ENCODE measurements around the gene ADAR. TPM values are rescaled to one million over a fixed set of nuclear protein-coding genes. Genes with fewer than 3 reads are reported as not detected.
A peak's percentile ranks its signal among the peaks of the same experiment; 100 is the strongest.
"Not testable (repeated sequence)": the region's sequence is repeated elsewhere in the genome, so short reads cannot be mapped to it uniquely, and the experiment has no call there.

Gene ADAR, protein sequence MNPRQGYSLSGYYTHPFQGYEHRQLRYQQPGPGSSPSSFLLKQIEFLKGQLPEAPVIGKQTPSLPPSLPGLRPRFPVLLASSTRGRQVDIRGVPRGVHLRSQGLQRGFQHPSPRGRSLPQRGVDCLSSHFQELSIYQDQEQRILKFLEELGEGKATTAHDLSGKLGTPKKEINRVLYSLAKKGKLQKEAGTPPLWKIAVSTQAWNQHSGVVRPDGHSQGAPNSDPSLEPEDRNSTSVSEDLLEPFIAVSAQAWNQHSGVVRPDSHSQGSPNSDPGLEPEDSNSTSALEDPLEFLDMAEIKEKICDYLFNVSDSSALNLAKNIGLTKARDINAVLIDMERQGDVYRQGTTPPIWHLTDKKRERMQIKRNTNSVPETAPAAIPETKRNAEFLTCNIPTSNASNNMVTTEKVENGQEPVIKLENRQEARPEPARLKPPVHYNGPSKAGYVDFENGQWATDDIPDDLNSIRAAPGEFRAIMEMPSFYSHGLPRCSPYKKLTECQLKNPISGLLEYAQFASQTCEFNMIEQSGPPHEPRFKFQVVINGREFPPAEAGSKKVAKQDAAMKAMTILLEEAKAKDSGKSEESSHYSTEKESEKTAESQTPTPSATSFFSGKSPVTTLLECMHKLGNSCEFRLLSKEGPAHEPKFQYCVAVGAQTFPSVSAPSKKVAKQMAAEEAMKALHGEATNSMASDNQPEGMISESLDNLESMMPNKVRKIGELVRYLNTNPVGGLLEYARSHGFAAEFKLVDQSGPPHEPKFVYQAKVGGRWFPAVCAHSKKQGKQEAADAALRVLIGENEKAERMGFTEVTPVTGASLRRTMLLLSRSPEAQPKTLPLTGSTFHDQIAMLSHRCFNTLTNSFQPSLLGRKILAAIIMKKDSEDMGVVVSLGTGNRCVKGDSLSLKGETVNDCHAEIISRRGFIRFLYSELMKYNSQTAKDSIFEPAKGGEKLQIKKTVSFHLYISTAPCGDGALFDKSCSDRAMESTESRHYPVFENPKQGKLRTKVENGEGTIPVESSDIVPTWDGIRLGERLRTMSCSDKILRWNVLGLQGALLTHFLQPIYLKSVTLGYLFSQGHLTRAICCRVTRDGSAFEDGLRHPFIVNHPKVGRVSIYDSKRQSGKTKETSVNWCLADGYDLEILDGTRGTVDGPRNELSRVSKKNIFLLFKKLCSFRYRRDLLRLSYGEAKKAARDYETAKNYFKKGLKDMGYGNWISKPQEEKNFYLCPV
- total RNA-seq, result 100 to 1,000 TPM; 189 to 332 TPM

DNA sequence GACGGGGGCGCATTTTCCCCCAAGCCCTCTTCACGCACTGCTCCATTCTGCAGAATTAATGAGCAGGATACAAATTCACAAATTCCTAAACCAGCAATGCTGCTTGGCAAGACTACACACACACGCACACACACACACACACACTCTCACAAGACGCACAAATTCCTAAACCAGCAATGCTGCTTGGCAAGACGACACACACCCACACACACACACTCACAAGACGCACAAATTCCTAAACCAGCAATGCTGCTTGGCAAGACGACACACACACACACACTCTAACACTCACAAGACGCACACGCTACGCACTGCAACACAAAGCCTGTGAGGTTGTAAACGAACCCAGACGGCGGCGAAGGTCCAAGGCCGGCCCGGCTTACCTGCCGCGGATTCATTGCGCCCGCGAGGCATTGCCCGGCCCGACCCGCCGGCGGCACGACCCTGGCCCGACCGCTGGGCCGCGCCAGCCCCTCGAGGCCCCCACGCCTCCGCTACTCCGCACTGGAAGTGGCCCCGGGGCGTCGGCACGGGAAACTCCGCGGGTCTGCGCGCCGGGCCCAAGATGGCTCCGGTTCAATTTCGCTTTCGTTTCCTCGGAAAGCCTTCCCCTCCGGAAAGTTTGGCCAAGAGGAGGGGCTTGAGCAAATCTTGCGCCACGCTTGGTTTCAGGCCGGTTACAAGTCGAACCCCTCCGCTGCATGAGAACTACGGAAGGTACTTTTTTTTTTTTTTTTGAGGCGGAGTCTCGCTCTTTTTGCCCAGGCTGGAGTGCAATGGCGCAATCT lies at the start of gene ADAR:
Gene ADAR, minus strand, starts transcription at position 578 of the 788 bp plus-strand sequence. Its CDS starts 180 bp downstream, at position 398.
- Mint-ChIP-seq H3K36me3 (peaks cover 11 to 30% of the 10 kb centered on the region in 2 donors), H3K27ac (peak within 1 kb of the TSS; percentile 95 to 99), H3K9me3 (no peaks in the 10 kb centered on the region)
- DNase-seq (ENCODE audit: low spot score in 2 of 2), result peak; percentile 85 to 92
- ATAC-seq, result peak; percentile 65 to 82

DNA sequence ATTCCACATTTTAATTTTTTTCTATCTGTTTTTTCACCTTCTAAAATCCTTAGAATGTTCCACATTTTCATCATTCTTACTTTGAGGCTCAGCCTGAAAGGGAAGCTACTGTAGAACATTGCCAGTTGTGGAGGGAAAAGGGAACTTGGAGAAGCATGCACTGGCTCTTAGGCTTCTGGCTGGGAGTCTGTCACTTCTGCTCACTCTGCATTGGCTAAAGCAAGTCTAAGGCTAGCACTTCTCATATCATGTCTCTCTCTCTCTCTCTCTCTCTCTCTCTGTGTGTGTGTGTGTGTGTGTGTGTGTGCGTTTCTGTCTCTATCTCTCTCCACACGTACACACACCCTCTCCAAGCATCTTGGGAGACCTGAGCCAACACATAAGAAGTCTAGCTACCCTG lies 49.6 kb upstream of the ADAR start:
- H3K27ac Mint-ChIP-seq, result no peak overlapping the region
- no peak for DNase-seq (ENCODE audit: low spot score in 2 of 2)
- ATAC-seq, result no peak
- H3K9me3 Mint-ChIP-seq, result no peaks in the 10 kb centered on the region
- H3K36me3 Mint-ChIP-seq, result no peaks in the 10 kb centered on the region

DNA sequence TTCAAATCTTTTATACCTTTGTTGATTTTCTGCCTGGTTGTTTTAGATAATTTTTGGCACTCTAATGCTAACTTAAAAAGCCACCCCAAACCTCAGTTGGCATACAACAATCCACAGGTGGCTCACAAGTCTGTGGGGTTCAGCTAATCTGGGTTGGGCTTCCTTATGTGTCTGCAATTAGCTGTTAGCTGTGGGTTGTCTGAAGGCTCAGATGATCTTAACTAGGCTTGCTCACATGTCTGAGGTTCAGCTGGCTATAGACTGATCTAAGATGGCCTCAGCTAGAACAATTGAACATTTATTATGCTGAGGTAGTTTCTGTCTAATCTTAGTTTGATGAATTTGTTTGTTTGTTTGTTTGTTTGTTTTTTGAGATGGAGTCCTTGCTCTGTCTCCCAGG lies 44.9 kb upstream of the ADAR start:
- no peaks in the 10 kb centered on the region for H3K36me3 Mint-ChIP-seq
- DNase-seq (ENCODE audit: low spot score in 2 of 2) (no peak), ATAC-seq (no peak)
- H3K9me3 Mint-ChIP-seq, result no peaks in the 10 kb centered on the region
- no peak overlapping the region for H3K27ac Mint-ChIP-seq

DNA sequence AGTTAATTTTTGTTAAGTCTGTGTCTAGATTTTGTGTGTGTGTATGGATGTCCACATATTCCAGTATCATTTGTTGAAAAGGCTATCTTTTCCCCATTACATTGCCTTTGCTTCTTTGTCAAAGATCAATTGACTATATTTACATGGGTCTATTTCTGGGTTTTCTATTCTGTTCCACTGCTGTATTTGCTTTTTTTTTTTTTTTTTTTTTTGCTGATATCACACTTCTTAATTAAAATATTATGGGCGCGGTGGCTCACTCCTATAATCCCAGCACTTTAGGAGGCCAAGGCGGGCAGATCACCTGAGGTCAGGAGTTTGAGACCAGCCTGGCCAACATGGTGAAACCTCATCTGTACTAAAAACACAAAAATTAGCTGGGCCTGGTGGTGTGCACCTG lies 36.7 kb upstream of the ADAR start:
- H3K27ac Mint-ChIP-seq; H3K36me3 Mint-ChIP-seq; H3K9me3 Mint-ChIP-seq; DNase-seq (ENCODE audit: low spot score in 2 of 2); ATAC-seq: not testable (repeated sequence)

DNA sequence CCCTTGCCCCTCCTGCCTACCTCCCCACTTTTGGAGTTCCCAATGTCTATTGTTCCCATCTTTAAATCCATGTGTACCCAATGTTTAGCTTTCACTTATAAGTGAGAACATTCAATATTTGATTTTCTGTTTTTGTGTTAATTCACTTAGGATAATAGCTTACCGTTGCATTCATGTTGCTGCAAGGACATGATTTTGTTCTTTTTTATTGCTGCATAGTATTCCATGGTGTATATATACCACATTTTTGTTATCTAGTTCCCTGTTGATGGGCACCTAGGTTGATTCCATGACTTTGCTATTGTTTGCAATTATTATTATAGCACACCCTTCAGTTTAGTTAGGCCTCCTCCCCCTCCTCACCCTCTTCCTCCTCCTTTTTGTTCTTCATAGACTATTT lies 33.5 kb upstream of the ADAR start:
- Mint-ChIP-seq H3K27ac (no peak overlapping the region), H3K36me3 (peaks cover 4 to 12% of the 10 kb centered on the region in 2 donors), H3K9me3 (peaks cover 5 to 6% of the 10 kb centered on the region in 2 donors)
- DNase-seq (ENCODE audit: low spot score in 2 of 2) (no peak), ATAC-seq (no peak)

DNA sequence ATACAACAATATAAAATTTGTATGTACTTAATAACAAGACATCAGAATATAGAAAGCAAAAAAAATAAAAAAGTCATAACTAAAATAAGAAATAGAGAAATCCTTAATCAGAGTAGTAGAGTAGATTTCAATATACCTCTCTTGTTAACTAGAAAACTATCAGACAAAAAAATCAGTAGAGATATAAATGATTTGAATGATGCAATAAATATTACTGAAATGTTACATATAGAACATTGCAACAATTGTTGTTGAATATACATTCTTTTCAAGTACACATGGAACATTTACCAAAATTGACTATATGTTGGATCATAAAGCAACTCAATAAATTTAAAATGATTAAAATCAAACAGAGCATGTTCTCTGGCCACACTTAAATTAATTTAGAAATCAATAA lies 31.9 kb upstream of the ADAR start:
- H3K27ac Mint-ChIP-seq, result no peak overlapping the region
- ATAC-seq, result no peak

DNA sequence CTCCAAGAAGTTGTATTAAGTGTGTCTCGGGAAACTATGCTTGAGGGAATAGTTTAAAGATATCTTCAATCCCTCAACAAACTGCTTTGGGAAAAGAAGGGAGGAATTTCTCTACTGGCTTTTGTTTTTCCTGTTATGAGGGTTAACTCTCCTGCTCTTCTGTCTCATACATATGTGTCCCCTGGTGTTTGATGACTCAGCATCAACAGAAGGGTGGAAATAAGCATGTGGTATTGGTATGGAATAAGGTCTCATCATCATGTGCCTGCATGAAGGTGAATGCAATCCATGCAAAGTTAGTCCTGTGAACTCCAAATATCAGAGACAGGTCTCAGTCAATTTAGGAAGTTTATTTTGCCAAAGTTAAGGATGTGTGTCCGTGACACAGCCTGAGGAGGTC lies 27.2 kb upstream of the ADAR start:
- ATAC-seq (no peak), DNase-seq (ENCODE audit: low spot score in 2 of 2) (no peak)
- Mint-ChIP-seq H3K36me3 (peaks cover 4 to 23% of the 10 kb centered on the region in 2 donors), H3K9me3 (peaks cover 5 to 9% of the 10 kb centered on the region in 2 donors), H3K27ac (no peak overlapping the region)

More for the DNA sequence above, 31.9 kb upstream of the ADAR start:
- no peak for DNase-seq (ENCODE audit: low spot score in 2 of 2)
- peaks cover 4 to 18% of the 10 kb centered on the region in 2 donors for H3K36me3 Mint-ChIP-seq
- peaks cover 5 to 6% of the 10 kb centered on the region in 2 donors for H3K9me3 Mint-ChIP-seq

DNA sequence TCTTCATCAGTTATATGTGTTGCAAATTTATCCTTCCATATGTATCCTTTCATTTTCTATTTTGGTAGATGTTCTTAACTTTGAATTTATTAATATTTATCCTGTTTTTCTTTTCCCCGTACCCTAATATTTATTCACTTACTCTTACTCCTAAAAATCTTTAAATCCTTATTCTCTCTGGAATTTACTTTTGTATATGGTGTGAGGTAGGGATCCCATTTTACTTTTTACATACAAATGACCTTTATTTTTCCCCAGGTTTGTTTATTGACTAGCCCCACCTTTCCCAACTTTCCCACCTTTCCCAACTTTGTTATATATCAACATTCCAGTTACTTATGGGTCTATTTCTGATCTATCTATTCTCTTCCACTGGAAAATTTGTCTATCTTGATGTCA lies 21.7 kb upstream of the ADAR start:
- no peak for ATAC-seq
- no peak for DNase-seq (ENCODE audit: low spot score in 2 of 2)
- Mint-ChIP-seq H3K36me3 (peaks cover 30 to 31% of the 10 kb centered on the region in 2 donors), H3K9me3 (peaks cover 5 to 15% of the 10 kb centered on the region in 2 donors), H3K27ac (no peak overlapping the region)

DNA sequence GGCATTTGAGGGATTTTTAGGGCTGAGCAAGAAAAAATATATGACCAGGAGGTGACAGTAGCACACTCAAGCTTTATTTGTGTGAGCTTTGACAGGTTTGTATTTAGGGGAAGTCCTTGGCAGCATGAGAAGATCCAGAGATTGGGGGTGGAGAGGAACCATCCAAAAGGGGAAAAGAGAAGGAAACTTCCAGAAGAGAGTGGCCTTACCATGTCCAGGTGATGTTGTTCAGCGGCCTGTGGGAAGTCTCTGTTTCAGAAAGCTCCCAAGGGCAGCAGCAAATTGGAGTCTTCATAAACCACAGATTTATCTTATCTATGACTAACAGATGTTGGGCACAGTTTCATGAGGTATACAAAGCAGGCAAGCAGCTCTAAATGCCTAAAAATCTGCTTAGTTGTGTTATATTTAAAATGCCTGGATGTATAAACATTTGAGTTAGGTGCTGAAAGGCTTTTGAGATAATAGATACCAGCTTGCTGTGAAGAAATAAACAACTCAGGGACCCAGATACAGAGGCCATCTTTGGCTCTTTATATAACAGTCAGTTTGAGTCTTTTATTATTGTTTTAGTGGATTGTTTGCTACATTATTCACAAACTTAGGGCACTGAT lies 21.2 kb upstream of the ADAR start:
- no peak for ATAC-seq
- peaks cover 30 to 31% of the 10 kb centered on the region in 2 donors for H3K36me3 Mint-ChIP-seq
- H3K27ac Mint-ChIP-seq, result peak overlapping the region in 1 of 2 donors; percentile 96
- H3K9me3 Mint-ChIP-seq, result peaks cover 5 to 15% of the 10 kb centered on the region in 2 donors
- no peak for DNase-seq (ENCODE audit: low spot score in 2 of 2)

DNA sequence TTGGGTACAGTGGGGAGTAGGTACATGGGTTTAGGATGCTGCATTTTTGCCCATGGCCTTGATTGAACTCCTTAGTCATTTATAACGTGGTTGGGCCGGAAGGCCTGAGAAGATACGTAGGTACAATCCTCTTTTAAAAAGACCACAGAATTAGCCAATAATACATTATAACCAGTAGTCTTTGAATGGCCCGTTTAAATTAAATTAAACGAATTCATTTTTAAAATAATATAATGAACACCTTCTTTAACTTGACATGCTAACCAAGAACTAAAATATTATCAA lies 20.1 kb upstream of the ADAR start:
- H3K27ac Mint-ChIP-seq, result peak overlapping the region; percentile 96 to 98
- peaks cover 31 to 33% of the 10 kb centered on the region in 2 donors for H3K36me3 Mint-ChIP-seq
- peaks cover 5 to 15% of the 10 kb centered on the region in 2 donors for H3K9me3 Mint-ChIP-seq
- DNase-seq (ENCODE audit: low spot score in 2 of 2), result no peak
- peak in 1 of 2 donors; percentile 45 for ATAC-seq

DNA sequence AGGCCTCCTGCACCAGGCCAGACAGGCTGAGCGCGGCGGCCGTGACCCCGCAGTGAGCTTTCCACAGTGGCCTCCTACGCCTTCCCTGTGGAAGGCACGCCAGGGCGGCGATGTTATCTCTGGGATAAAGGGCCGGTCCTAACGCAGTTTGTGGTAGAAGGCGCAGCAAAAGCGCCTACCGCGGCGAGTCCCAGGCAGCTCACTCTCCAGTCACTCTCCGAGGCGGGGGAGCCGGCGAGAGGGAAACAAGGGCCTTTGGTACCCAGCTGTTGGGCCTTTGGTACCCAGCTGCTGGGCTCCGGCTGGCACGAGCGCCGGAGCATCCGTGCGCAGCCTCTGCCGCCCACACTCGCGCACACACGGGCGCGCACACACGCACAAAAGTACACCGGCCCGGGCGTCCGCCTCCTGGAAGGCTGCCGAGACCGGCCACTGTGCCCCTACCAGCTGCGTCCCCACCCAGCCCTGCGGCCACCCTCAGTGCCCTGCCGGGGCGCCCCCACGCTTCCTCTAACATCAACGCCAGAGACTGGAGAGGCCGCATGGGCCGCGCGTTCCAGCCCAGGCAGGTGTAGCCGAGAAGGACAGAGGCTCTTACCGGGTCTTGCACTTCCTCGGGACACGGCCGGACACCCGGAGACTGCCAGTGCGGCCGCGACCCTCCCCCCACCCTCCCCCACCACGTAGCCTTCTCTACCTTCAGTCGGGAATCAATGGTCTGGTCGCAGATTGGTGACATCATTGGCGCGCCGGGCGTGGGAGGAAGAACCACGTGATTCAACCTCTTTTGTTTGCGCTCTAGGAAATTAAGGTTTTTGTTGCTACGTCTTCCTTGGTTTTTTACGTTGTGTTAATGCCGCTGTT lies 19.5 kb upstream of the ADAR start:
- peak; percentile 71 to 79 for ATAC-seq
- Mint-ChIP-seq H3K27ac (peak overlapping the region; percentile 96 to 100), H3K36me3 (peaks cover 37 to 38% of the 10 kb centered on the region in 2 donors), H3K9me3 (peaks cover 5 to 15% of the 10 kb centered on the region in 2 donors)
- peak; percentile 85 to 86 for DNase-seq (ENCODE audit: low spot score in 2 of 2)

DNA sequence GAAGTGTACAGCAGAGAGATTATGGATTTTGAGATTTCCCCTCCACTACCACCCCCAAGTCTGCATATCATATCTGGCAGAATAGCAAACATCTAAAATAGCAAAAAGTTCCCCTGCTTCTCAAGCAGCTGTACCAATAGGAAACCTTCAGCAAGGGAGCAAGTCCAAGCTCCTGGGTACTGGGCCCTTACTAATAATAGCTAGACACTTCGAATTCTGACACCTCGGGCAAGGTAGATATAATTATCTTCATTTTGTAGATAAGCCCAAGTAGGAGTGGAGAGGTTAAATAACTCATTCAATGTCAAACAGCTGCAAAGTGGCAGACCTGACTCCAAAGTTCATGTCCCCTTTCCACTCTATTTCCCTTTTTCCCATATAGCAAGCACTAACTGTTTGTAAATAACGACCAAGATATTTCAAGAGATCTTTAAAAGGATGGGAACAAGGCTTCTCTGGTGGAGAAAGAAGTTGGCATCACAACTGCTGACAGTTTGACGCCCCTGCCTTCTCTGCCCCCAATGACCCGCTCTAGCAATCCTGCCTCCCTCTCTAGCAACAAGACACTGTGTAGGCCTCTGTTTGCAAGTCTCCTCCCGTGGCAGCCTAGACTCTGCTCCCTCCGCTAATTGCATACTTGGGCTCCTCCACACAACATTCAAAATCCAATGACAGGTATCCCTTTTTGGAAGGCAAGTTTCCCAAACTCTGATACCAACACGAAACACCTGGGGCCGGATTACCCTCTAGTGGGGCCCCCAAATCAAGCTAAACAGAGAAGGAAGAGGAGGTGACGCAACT lies 18.7 kb upstream of the ADAR start:
- H3K27ac Mint-ChIP-seq, result peak overlapping the region; percentile 96 to 100
- H3K36me3 Mint-ChIP-seq, result peaks cover 37 to 38% of the 10 kb centered on the region in 2 donors
- DNase-seq (ENCODE audit: low spot score in 2 of 2) (peak in 1 of 2 donors; percentile 27), ATAC-seq (peak; percentile 19 to 47)
- H3K9me3 Mint-ChIP-seq, result peaks cover 5 to 15% of the 10 kb centered on the region in 2 donors

DNA sequence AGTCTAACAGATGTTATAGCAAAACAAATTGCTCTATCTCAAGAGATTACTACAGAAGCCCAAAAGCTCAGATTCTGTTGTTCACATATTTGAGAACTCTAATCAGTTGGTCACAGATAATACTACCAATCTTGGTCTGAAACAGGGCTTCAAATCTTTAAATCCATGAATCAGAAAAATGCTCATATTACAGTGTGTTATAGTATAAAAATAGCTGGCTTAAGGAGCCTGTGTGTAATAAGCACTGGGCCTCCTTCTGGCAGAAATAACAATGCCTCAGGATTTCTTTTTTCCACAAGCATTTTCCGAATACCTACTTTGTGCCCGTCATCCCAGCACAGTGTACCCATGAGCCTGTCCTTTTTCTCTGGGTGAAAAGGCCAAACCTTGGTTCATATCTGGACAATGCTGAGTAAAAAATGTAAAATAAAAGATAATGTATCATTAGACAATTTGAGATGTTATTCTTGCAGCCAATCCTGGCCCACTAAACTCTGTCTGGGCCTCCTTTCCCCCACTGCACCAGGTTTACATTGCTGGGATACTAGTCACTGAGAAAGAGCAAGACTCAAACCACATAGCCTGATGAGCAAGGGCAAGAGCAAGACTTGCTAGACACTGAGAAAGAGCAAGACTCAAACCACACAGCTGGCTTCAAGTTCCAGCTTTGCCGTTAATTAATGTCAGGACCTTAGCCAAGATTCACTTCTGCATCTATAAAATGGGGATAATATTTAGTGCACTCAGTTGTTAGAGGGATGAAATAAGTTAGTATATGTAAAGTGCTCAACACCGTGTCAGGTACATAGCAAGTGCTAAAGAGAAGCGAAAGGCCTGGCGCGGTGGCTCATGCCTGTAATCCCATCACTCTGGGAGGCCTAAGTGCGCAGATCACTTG lies 17.0 kb upstream of the ADAR start:
- H3K9me3 Mint-ChIP-seq, result peaks cover 3 to 10% of the 10 kb centered on the region in 2 donors
- DNase-seq (ENCODE audit: low spot score in 2 of 2) (no peak), ATAC-seq (no peak)
- no peak overlapping the region for H3K27ac Mint-ChIP-seq
- peaks cover 32 to 36% of the 10 kb centered on the region in 2 donors for H3K36me3 Mint-ChIP-seq
